ENCODE results near the gene SORCS3.

DNA sequence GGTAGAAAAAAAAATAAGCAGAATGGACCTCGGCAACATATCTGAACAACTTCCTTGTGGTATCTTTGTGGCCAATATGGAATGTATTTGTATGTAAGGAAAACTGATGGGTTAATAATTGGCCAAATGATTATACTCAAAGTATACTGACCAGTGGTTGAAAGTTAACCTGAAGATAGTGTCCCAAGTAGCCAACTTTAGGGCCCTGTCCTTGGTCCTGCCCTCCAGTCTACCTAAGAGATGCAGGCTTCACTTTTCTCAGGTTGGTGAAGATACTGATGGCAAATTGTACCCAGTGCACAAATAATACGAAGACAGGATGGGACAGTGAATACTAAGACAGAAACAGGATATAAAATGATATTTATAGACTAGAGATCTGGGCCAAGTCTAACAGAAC lies 109.2 kb downstream of the SORCS3 start:
- TF ChIP-seq, protein P1, sequence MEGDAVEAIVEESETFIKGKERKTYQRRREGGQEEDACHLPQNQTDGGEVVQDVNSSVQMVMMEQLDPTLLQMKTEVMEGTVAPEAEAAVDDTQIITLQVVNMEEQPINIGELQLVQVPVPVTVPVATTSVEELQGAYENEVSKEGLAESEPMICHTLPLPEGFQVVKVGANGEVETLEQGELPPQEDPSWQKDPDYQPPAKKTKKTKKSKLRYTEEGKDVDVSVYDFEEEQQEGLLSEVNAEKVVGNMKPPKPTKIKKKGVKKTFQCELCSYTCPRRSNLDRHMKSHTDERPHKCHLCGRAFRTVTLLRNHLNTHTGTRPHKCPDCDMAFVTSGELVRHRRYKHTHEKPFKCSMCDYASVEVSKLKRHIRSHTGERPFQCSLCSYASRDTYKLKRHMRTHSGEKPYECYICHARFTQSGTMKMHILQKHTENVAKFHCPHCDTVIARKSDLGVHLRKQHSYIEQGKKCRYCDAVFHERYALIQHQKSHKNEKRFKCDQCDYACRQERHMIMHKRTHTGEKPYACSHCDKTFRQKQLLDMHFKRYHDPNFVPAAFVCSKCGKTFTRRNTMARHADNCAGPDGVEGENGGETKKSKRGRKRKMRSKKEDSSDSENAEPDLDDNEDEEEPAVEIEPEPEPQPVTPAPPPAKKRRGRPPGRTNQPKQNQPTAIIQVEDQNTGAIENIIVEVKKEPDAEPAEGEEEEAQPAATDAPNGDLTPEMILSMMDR (IDR thresholded peaks at IDR 0.05; ENCODE audit: poor library complexity, severe bottlenecking): no peak
- TF ChIP-seq POLR2AphosphoS5 (IDR thresholded peaks at IDR 0.05) (no peak), SMC3 (conservative IDR thresholded peaks at IDR 0.05; ENCODE audit: poor library complexity) (no peak), EZH2 (IDR thresholded peaks at IDR 0.05; ENCODE audit: borderline replicate concordance, insufficient read depth, low read length, poor library complexity, severe bottlenecking) (no peak), RAD21 (conservative IDR thresholded peaks at IDR 0.05) (no peak)
